ENCODE results near the gene TUBGCP3.

TUBGCP3 gene

DNA sequence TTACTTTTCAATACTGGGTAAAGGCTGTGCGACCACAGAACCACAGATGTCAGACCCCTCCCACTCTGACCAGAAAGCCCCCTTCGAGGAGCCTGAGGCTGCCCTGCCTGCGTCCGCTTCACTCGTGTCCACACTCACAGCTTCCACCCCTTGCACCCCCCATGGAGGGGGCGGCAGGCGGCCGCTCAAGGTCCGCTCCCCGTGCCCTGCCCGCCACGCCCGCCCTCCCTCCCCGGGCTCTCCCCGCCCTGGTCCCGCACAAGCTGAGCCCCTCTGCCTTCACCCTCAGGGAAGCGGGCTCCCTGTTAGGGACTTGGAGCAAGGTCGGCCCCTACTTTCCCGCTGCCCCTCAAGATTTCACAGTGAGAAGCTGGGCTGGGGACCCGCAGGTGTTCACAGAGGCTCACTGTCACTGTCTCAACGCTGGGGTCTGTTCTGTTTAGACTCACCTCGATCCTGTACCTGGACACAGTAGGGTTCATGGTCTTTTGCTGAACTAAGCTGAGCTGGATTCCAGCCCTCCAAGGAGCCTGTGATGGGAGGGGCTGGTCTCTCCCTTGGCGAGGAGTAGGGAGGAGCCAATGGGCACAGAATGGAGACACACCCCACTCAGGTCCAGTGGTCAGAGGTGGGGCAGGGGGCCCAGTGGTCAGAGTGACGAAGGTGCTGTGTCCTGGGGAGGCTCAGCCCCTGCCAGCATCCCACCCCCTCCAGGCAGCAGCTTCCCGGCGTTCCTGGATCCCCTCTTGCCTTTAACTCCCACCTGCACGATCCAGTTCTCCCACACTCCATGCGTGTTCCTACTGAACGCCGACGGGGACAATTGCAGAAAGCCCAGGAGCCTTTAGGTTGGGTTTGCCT lies 142.3 kb downstream of the TUBGCP3 start:
- no peak overlapping the region for H3K4me3 ChIP-seq (ENCODE audit: insufficient read depth, low read length, poor library complexity, severe bottlenecking)
- H3K9ac ChIP-seq (ENCODE audit: low read length): no peak overlapping the region

DNA sequence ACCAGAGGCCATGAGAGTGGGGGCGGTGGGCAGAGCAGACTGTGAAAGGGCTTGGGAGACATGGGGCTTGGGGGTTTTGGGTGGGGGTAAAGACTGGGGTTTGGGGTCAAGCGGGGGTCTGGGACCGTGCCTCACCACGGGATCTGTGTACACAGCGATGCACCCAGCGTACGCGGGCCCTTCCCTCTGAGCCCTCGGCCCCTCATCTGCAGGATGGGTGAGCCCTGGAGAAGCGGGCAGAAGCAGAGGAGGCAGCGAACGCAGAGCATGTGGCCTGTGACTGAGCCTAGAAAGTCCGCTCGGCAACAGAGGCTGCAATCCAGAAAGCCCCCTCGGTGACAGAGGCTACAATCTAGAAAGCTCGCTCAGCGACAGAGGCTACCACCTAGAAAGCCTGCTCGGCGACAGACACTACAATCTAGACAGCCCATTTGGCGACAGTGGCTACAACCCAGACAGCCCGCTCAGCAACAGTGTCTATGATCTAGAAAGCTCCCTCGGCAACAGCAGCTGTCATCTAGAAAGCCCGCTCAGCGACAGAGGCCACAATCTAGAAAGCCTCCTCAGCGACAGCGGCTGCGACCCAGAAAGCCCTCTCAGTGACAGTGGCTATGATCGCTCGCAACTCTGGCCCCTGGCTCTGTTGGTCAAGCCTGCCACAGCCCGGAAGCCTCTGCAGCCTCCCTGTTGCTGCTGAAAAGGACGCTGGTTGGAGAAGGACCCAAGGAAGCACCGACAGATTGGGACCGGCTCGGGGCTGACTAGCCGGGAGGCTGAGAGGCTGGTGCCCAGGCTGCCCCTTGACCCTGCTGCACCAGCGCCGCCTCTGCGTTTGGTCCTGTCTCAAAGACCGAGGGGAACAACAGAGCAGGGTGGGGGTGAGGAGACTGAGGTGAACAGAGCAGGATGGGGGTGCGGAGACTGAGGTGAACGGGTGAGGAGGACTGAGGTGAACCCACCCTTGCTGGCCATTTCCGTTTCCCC lies 143.2 kb downstream of the TUBGCP3 start:
- no peak for TF ChIP-seq EZH2phosphoT487 (conservative IDR thresholded peaks at IDR 0.05; ENCODE audit: low read length)
- TF ChIP-seq, protein P1, sequence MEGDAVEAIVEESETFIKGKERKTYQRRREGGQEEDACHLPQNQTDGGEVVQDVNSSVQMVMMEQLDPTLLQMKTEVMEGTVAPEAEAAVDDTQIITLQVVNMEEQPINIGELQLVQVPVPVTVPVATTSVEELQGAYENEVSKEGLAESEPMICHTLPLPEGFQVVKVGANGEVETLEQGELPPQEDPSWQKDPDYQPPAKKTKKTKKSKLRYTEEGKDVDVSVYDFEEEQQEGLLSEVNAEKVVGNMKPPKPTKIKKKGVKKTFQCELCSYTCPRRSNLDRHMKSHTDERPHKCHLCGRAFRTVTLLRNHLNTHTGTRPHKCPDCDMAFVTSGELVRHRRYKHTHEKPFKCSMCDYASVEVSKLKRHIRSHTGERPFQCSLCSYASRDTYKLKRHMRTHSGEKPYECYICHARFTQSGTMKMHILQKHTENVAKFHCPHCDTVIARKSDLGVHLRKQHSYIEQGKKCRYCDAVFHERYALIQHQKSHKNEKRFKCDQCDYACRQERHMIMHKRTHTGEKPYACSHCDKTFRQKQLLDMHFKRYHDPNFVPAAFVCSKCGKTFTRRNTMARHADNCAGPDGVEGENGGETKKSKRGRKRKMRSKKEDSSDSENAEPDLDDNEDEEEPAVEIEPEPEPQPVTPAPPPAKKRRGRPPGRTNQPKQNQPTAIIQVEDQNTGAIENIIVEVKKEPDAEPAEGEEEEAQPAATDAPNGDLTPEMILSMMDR (IDR thresholded peaks at IDR 0.05; ENCODE audit: insufficient read depth, low read length, poor library complexity, severe bottlenecking): no peak
- no peaks in the 10 kb centered on the region for H3K27me3 ChIP-seq (ENCODE audit: low read length)
- H2AFZ ChIP-seq (ENCODE audit: low read depth, low read length, severe bottlenecking): no peak overlapping the region
- H3K27ac ChIP-seq (ENCODE audit: low read depth, low read length): no peak overlapping the region
- no peaks in the 10 kb centered on the region for H4K20me1 ChIP-seq (ENCODE audit: low read depth, low read length)
- no peaks in the 10 kb centered on the region for H3K79me2 ChIP-seq (ENCODE audit: insufficient read depth, low read length)
- no peak overlapping the region for H3K4me3 ChIP-seq (ENCODE audit: insufficient read depth, low read length, poor library complexity, severe bottlenecking)
- no peaks in the 10 kb centered on the region for H3K9me2 ChIP-seq (replicated peaks; ENCODE audit: insufficient read depth, low read length)
- H3K9ac ChIP-seq (ENCODE audit: low read length): no peak overlapping the region
- H3K9me3 ChIP-seq (ENCODE audit: insufficient read depth, low read length): no peaks in the 10 kb centered on the region
- H3F3A ChIP-seq (ENCODE audit: insufficient read depth): no peaks in the 10 kb centered on the region
- no peak overlapping the region for H3K4me2 ChIP-seq (ENCODE audit: low read depth, low read length, poor library complexity, severe bottlenecking)
- no peaks in the 10 kb centered on the region for H3K36me3 ChIP-seq (ENCODE audit: low read length)

More for the DNA sequence above, 142.3 kb downstream of the TUBGCP3 start:
- Histone ChIP-seq H3K79me2 (ENCODE audit: insufficient read depth, low read length) (no peaks in the 10 kb centered on the region), H3F3A (ENCODE audit: insufficient read depth) (no peaks in the 10 kb centered on the region), H4K20me1 (ENCODE audit: low read depth, low read length) (no peaks in the 10 kb centered on the region), H3K27ac (ENCODE audit: low read depth, low read length) (no peak overlapping the region), H2AFZ (ENCODE audit: low read depth, low read length, severe bottlenecking) (no peak overlapping the region), H3K27me3 (ENCODE audit: low read length) (no peaks in the 10 kb centered on the region), H3K9me2 (replicated peaks; ENCODE audit: insufficient read depth, low read length) (no peaks in the 10 kb centered on the region), H3K4me2 (ENCODE audit: low read depth, low read length, poor library complexity, severe bottlenecking) (no peak overlapping the region), H3K9me3 (ENCODE audit: insufficient read depth, low read length) (no peaks in the 10 kb centered on the region), H3K36me3 (ENCODE audit: low read length) (no peaks in the 10 kb centered on the region)
- TF ChIP-seq EZH2phosphoT487 (conservative IDR thresholded peaks at IDR 0.05; ENCODE audit: low read length): no peak
- TF ChIP-seq, protein P1 (IDR thresholded peaks at IDR 0.05; ENCODE audit: insufficient read depth, low read length, poor library complexity, severe bottlenecking): no peak

DNA sequence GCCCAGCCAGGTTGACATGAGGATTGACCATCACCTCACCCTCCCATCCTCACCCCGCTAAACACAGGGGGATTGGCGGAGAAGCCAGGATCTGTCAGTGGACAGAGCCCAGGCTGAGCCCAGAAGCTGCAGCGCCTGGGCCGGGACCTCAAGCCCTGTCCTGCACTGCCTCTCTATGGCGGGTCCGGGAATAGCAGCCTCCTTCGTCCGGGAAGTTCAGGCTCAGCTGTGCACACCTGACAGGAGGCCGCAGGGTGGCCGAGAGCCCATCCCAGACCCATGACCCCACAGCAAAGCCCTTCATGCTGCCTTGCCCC lies 144.0 kb downstream of the TUBGCP3 start:
- H3K9me2 ChIP-seq (replicated peaks; ENCODE audit: insufficient read depth, low read length): no peaks in the 10 kb centered on the region
- TF ChIP-seq, protein P1 (IDR thresholded peaks at IDR 0.05; ENCODE audit: insufficient read depth, low read length, poor library complexity, severe bottlenecking): peak; percentile 60
- TF ChIP-seq EZH2phosphoT487 (conservative IDR thresholded peaks at IDR 0.05; ENCODE audit: low read length): no peak
- no peak overlapping the region for H3K27ac ChIP-seq (ENCODE audit: low read depth, low read length)
- no peak overlapping the region for H3K9ac ChIP-seq (ENCODE audit: low read length)
- no peaks in the 10 kb centered on the region for H3K9me3 ChIP-seq (ENCODE audit: insufficient read depth, low read length)
- H4K20me1 ChIP-seq (ENCODE audit: low read depth, low read length): no peaks in the 10 kb centered on the region
- H3K79me2 ChIP-seq (ENCODE audit: insufficient read depth, low read length): no peaks in the 10 kb centered on the region
- H3F3A ChIP-seq (ENCODE audit: insufficient read depth): no peaks in the 10 kb centered on the region
- no peak overlapping the region for H3K4me2 ChIP-seq (ENCODE audit: low read depth, low read length, poor library complexity, severe bottlenecking)
- H3K36me3 ChIP-seq (ENCODE audit: low read length): no peaks in the 10 kb centered on the region
- H2AFZ ChIP-seq (ENCODE audit: low read depth, low read length, severe bottlenecking): no peak overlapping the region
- no peak overlapping the region for H3K4me3 ChIP-seq (ENCODE audit: insufficient read depth, low read length, poor library complexity, severe bottlenecking)
- no peaks in the 10 kb centered on the region for H3K27me3 ChIP-seq (ENCODE audit: low read length)

Data from SU-DHL-6 (cell line).